RWPE1 (cell line): ENCODE measurements around the gene ABLIM2.

Experiments used
- CTCF ChIA-PET: fragments of 350-600 bp; sonication (Branson Sonifier 250); formaldehyde crosslinking; extraction: SDS; loops from one replicate; lab custom pipeline; 2021; lab: Yijun Ruan, JAX
- POLR2A ChIA-PET: fragments of 400-600 bp; formaldehyde crosslinking; extraction: SDS; loops from one replicate; lab custom pipeline; 2020; ENCODE audit warnings: antibody characterized with exemption; ENCODE audit not compliant: low non-redundant PET; lab: Yijun Ruan, JAX
- DNase-seq: peaks from one replicate; pipeline ENCODE4 v3.0.0; 2012; ENCODE audit warnings: low spot score
- H3K27ac ChIP-seq: fragments of 450-650 bp; 2 replicates; pipeline ENCODE4 v1.5.1; 2017
- CTCF ChIP-seq: fragments of 450-650 bp; conservative IDR thresholded peaks from 2 replicates; pipeline ENCODE4 v1.5.1; 2017; ENCODE audit warnings: low read depth, mild to moderate bottlenecking

The ABLIM2 gene

GRCh38 chr4:8004066-8004465, 154.5 kb downstream of the ABLIM2 start:
- CTCF ChIA-PET, result no interaction called here
- POLR2A ChIA-PET, result no interaction called here
- no peak for TF ChIP-seq CTCF
- DNase-seq, result no peak
- no peak overlapping the region for H3K27ac ChIP-seq

- ChIA-PET POLR2A (no interaction called here), CTCF (no interaction called here)
- H3K27ac ChIP-seq, result no peak overlapping the region
- no peak for DNase-seq
- TF ChIP-seq CTCF, result no peak
Measured at GRCh38 chr4:8002525-8003309, 155.9 kb downstream of the ABLIM2 start.

- CTCF ChIA-PET, result interaction anchor here (0.7 kb wide), 1 partner anchor 955 kb away, joined by 4 read pairs; no protein-coding TSS in a partner anchor
- DNase-seq, result no peak
- no peak for TF ChIP-seq CTCF
- POLR2A ChIA-PET, result no interaction called here
- H3K27ac ChIP-seq, result no peak overlapping the region
Measured at GRCh38 chr4:8001564-8002355, 156.9 kb downstream of the ABLIM2 start.

- no peak for DNase-seq
- no peak overlapping the region for H3K27ac ChIP-seq
- POLR2A ChIA-PET, result no interaction called here
- no peak for TF ChIP-seq CTCF
- CTCF ChIA-PET, result interaction anchor here (0.7 kb wide), 1 partner anchor 954 kb away, joined by 4 read pairs; no protein-coding TSS in a partner anchor
Measured at GRCh38 chr4:8000721-8001491, 157.7 kb downstream of the ABLIM2 start.

GRCh38 chr4:8000247-8000646, 158.4 kb downstream of the ABLIM2 start:
- ChIA-PET POLR2A (no interaction called here), CTCF (no interaction called here)
- DNase-seq, result no peak
- TF ChIP-seq CTCF, result no peak
- no peak overlapping the region for H3K27ac ChIP-seq

GRCh38 chr4:7999695-8000094, 158.9 kb downstream of the ABLIM2 start:
- DNase-seq, result no peak
- ChIA-PET CTCF (no interaction called here), POLR2A (no interaction called here)
- H3K27ac ChIP-seq, result no peak overlapping the region
- no peak for TF ChIP-seq CTCF
